GM12872 (cell line): Measurements from ENCODE around the gene BRAT1.

Experiments used
- TF ChIP-seq, protein P1 (sequence below): IDR thresholded peaks from 3 replicates; pipeline ENCODE4 v1.5.1; 2011; ENCODE audit warnings: low read depth, mild to moderate bottlenecking, low read length, moderate library complexity; ENCODE audit not compliant: insufficient read depth

The BRAT1 gene

DNA sequence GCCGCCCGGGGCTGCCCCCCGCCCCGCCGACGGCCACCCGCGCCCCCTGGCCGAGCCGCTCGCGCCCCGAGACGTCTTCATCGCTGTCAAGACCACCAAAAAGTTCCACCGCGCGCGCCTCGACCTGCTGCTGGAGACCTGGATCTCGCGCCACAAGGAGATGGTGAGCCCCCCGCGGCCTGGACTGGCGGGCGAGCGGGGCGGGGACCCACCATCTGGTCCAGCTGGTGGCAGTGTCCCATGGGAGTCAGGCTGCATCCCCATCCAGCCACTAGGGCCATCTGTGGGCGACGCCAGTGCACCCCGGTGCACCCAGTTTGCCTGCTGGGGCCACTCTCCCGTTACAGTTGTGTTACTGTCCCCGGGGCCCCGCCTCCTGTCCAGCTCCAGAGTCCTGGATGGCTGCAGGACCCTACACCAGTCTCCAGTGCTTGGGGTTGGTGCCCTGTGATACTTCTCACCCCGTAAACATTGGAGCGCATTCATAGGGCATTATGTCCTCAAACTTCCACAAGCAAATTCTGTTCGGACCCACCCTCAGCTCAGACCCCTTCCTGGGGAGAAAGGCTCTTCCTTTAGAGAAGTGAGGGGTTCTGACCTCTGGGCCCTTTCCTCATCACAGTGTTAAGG, 35.1 kb downstream of the BRAT1 start:
- TF ChIP-seq, protein P1, sequence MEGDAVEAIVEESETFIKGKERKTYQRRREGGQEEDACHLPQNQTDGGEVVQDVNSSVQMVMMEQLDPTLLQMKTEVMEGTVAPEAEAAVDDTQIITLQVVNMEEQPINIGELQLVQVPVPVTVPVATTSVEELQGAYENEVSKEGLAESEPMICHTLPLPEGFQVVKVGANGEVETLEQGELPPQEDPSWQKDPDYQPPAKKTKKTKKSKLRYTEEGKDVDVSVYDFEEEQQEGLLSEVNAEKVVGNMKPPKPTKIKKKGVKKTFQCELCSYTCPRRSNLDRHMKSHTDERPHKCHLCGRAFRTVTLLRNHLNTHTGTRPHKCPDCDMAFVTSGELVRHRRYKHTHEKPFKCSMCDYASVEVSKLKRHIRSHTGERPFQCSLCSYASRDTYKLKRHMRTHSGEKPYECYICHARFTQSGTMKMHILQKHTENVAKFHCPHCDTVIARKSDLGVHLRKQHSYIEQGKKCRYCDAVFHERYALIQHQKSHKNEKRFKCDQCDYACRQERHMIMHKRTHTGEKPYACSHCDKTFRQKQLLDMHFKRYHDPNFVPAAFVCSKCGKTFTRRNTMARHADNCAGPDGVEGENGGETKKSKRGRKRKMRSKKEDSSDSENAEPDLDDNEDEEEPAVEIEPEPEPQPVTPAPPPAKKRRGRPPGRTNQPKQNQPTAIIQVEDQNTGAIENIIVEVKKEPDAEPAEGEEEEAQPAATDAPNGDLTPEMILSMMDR = no peak

DNA sequence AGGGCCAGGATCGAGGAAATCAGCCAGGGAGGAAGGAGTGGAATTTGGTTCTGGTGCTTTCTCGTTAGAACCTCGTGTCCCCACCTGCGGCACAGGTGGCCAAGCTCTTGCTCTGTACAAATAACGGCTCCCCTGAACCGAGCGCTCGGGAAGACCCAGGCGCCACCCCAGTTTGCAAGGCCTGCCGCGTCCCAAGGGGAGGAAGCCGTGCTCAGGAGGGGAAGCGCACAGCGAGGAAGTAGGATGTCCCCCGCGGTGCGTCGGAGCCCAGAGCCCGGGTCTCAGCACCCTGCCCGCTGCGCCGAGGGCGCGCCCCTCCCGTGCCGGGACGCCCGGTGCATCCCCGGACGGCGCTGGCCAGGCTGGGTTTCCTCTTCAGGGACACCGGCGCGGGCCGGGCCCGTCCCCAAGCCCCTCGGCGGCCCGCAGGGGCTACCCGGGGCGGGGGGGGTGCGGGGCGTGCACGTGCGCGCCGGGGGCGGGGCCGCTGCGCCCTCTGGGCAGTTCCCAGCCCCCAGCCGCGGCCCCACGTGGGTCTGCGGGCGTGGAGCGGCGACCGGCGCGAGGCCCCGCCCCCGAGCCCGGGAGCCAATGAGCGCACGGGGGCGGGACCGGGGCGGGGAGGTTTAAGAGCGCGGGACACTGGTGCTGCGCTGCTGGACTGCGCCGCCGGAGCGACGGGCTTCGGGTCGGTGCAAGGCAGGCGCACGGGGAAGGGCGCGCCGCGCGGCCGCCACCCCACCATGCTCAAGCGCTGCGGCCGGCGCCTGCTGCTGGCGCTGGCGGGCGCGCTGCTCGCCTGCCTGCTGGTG, 36.0 kb downstream of the BRAT1 start, which contains the start of gene LFNG:
LFNG (plus strand) TSS at position 656 of the 812 bp plus-strand sequence; CDS start at position 744, 88 bp downstream.
- TF ChIP-seq, protein P1 = no peak

DNA sequence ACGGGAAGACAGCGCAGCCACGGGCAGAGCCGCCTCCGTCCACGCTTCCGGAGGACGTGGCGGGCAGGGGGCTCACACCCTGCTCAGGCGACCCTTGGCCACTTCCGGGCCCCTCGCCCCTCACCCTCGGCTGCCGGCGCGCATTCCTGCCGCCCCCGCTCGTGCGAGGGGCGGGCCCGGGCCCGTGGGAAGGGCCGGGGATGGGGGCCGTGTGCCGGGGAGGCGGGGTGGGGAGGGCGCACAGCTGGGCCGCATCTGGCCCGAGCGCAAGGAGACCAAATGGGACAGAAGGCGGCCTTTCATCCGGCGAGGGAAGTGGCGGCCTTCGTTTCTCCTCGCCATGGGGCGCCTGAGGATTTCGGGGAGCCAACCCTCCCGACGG, 36.6 kb downstream of the BRAT1 start:
- TF ChIP-seq, protein P1 = no peak

DNA sequence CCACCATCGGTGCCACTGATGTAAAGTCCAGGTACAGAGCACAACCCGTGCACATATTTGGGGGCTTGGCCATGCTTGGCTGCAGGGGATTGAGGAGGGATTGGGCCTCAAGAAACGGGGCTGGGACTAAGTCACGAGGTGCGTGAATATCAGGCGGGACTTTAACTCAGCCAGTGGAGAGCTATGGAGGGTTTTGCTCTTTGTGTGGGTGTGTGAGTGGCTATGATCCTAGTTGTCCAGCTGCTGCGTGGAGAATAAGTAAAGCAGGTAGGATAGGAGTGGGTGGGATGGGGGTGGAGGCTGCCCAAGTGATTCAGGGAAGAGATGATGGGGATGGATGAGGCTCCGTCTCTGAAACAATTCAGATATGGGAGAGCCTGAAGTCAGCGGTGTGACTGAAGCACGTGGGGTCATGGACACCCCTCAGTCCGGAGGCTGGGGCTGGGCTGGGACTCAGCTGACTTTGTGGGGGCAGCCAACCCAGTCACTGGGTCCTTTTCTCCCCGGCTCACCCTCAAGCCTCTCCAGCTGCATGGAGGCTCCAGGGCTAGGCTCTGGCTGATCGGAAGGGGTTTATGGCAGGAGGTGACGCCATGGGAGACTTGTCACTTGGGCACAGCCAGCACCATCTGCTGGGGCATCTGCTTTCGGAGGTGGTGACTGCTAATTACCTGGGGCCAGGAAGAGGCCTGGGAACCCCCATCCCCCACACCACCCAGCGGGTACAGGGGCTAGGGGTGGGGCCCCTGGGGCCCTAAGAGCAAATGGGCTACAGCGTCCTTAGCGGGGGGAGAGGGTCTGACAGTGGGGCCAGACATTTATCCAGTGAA, 37.4 kb downstream of the BRAT1 start:
- TF ChIP-seq, protein P1 = no peak

DNA sequence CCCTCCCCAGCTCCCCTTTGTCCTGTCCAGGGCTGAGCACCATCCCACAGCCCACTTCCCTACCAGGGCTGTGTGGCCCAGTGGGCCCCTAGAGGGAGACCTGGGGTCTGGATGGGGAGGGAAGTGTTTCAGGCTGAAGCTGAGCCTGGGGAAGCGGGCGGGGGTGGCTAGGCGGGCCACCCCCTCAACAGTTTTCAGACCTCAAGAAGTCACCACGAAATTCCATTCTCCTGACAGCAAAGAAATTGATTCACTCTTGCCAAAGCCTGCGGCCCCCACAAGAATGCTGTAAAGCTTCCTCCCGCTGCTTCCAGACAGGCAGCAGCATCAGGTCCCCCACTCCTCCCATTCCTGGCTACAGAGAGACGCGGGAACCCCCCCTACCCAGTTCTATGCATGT, 38.3 kb downstream of the BRAT1 start:
- TF ChIP-seq, protein P1 = no peak

DNA sequence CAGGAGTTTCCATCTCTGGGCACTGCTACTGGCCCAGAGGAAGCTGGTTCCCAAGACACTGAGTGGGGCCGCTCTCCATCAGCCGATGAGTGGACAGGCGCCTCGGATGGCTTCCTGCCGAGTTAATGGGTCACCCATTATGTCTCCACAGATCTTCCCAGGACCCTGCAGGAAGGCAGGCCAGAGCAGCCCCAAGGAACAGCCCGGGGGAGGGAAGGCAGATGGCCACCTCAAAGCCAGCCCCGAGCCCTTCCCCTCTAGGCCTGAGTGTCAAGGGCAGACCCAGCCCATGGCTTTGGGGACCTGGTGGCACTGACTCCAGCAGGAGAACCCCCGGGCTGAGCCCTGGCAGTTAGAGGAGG, 39.1 kb downstream of the BRAT1 start:
- TF ChIP-seq, protein P1 = no peak
